ENCODE measurements around the gene PNMA6E. TPM values are rescaled to one million over a fixed set of nuclear protein-coding genes. Genes with fewer than 3 reads are reported as not detected.

The PNMA6E gene
- total RNA-seq, 1 donor from 2014 or later, result not detected

DNA sequence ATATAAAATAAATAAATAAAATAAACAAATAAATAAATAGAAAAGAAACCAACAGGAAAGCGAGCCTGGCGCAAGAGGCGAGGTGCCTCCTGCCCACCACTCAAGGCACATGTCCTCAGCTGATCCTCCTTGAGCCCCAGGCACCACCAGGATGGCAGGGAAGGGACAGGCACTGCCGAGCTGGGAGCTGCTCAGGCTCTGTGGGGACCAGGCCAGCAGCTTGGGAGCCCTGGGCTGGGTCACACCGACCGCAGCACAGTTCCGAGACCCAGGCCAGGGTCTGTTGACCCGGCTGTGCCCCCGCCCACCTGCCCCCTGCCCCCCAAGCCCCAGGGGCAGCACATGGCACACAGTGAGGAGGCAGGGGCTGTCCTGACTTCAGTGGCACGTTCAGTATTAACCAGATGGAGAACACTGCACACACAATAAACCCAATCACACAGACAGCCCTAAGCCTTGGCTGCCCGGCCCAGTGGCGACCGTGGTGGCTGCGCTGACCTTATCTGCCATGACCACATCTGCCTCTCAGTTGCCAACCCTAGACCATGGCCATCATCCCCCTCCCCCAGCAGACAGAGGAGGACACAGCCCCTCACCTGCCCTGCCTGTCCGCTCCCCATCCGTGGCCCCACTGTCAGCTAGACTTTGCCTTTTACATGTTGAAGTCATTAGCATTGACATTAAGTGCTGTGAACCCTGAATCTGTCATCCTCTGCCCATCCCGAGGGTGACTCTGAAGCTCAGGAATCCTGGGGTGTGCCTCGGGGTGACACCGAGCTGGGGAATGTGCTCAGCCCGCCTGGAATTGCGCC is 47.6 kb upstream of the PNMA6E start:
- CTCF ChIA-PET, result no interaction called here
- no peak for DNase-seq
- H3K36me3 Mint-ChIP-seq (ENCODE audit: low read depth), result peaks cover 26% of the 10 kb centered on the region
- H3K27ac Mint-ChIP-seq, result no peak overlapping the region
- POLR2A ChIA-PET, result no interaction called here
- ATAC-seq (ENCODE audit: low read depth), result no peak
- no peak overlapping the region for H3K4me3 Mint-ChIP-seq
- no peaks in the 10 kb centered on the region for H3K27me3 Mint-ChIP-seq
- TF ChIP-seq, protein P1, sequence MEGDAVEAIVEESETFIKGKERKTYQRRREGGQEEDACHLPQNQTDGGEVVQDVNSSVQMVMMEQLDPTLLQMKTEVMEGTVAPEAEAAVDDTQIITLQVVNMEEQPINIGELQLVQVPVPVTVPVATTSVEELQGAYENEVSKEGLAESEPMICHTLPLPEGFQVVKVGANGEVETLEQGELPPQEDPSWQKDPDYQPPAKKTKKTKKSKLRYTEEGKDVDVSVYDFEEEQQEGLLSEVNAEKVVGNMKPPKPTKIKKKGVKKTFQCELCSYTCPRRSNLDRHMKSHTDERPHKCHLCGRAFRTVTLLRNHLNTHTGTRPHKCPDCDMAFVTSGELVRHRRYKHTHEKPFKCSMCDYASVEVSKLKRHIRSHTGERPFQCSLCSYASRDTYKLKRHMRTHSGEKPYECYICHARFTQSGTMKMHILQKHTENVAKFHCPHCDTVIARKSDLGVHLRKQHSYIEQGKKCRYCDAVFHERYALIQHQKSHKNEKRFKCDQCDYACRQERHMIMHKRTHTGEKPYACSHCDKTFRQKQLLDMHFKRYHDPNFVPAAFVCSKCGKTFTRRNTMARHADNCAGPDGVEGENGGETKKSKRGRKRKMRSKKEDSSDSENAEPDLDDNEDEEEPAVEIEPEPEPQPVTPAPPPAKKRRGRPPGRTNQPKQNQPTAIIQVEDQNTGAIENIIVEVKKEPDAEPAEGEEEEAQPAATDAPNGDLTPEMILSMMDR (IDR thresholded peaks at IDR 0.05), result no peak
- intact Hi-C loops (cut with micrococcal nuclease), result no loop called here
- no peaks in the 10 kb centered on the region for H3K4me1 Mint-ChIP-seq
- no peaks in the 10 kb centered on the region for H3K9me3 Mint-ChIP-seq

DNA sequence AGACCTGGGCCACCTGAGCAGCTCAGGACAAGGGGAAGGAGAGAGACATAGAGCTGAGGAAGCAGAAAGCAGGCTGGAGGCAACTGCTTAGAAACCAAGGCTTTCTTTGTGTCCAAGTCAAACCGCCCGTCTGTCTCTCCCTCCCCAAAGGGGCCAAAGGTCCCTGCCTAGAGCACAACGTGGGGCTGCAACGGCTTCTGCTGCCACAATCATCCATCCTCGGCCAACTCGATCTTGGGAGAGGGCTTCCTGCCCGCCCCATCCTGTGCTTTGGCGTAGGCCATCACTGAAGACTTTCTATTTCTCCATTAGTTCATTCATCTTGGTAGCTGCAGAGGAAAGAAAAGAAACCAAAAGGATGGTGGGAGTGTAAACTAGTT is 46.4 kb upstream of the PNMA6E start:
- H3K4me3 Mint-ChIP-seq, result no peak overlapping the region
- H3K27ac Mint-ChIP-seq, result no peak overlapping the region
- ChIA-PET CTCF (no interaction called here), POLR2A (no interaction called here)
- no peaks in the 10 kb centered on the region for H3K9me3 Mint-ChIP-seq
- intact Hi-C loops (cut with micrococcal nuclease), result no loop called here
- no peaks in the 10 kb centered on the region for H3K27me3 Mint-ChIP-seq
- DNase-seq (no peak), ATAC-seq (ENCODE audit: low read depth) (no peak)
- H3K36me3 Mint-ChIP-seq (ENCODE audit: low read depth), result peaks cover 22% of the 10 kb centered on the region
- TF ChIP-seq, protein P1 (IDR thresholded peaks at IDR 0.05), result no peak
- no peaks in the 10 kb centered on the region for H3K4me1 Mint-ChIP-seq

DNA sequence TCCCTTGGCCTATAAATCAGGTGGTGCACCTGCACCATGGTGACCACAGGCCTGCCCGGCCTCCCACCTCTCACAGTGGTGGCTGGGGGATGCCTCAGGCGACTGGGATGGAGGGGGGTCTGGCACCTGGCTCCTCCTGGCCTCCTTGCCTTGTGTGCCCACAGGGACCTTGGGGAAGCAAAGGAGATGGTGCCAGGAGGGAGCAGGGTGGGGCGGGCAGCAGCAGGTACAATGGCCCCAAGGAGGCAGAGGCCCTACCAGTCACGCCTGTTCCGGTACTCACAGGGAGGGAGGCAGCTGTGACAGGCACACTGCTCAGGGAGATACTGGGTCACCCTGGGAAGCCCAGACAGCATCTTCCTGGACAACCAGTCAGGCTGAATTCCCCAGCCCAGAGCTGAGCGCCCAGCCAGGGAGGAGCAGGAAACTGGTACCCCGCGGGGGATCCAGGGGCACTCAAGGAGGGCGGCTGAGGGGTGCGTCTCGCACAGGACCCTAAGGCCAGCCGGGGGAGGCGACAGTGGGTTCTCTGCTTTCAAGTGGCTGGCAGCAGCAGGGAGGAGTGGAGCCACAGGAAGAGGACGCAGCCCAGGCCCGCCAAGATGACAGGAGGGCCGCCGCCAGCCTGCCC is 45.9 kb upstream of the PNMA6E start:
- intact Hi-C loops (cut with micrococcal nuclease), result no loop called here
- ChIA-PET CTCF (no interaction called here), POLR2A (no interaction called here)
- H3K4me3 Mint-ChIP-seq, result no peak overlapping the region
- H3K27me3 Mint-ChIP-seq, result no peaks in the 10 kb centered on the region
- no peaks in the 10 kb centered on the region for H3K9me3 Mint-ChIP-seq
- DNase-seq (no peak), ATAC-seq (ENCODE audit: low read depth) (no peak)
- peaks cover 22% of the 10 kb centered on the region for H3K36me3 Mint-ChIP-seq (ENCODE audit: low read depth)
- no peaks in the 10 kb centered on the region for H3K4me1 Mint-ChIP-seq
- TF ChIP-seq, protein P1 (IDR thresholded peaks at IDR 0.05), result no peak
- H3K27ac Mint-ChIP-seq, result no peak overlapping the region

DNA sequence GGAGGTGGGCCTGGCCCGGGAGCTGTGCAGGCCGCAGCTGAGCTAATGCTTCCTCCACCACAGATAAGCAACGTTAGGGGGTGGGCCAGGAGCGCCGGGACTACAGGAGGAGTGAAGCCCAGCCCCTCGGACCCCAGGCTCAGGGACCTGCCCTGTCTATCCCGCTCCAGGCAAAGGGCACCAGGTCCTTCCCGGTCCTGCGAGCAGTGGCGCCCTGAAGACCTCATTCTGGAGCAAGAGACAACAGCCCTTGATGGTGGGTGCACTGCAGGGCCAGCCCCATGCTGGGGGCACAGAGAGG is 45.4 kb upstream of the PNMA6E start:
- CTCF ChIA-PET, result no interaction called here
- DNase-seq (no peak), ATAC-seq (ENCODE audit: low read depth) (no peak)
- H3K27me3 Mint-ChIP-seq, result no peaks in the 10 kb centered on the region
- POLR2A ChIA-PET, result no interaction called here
- intact Hi-C loops (cut with micrococcal nuclease), result no loop called here
- TF ChIP-seq, protein P1 (IDR thresholded peaks at IDR 0.05), result no peak
- H3K4me3 Mint-ChIP-seq, result no peak overlapping the region
- peaks cover 19% of the 10 kb centered on the region for H3K36me3 Mint-ChIP-seq (ENCODE audit: low read depth)
- H3K9me3 Mint-ChIP-seq, result no peaks in the 10 kb centered on the region
- H3K27ac Mint-ChIP-seq, result no peak overlapping the region
- H3K4me1 Mint-ChIP-seq, result no peaks in the 10 kb centered on the region

DNA sequence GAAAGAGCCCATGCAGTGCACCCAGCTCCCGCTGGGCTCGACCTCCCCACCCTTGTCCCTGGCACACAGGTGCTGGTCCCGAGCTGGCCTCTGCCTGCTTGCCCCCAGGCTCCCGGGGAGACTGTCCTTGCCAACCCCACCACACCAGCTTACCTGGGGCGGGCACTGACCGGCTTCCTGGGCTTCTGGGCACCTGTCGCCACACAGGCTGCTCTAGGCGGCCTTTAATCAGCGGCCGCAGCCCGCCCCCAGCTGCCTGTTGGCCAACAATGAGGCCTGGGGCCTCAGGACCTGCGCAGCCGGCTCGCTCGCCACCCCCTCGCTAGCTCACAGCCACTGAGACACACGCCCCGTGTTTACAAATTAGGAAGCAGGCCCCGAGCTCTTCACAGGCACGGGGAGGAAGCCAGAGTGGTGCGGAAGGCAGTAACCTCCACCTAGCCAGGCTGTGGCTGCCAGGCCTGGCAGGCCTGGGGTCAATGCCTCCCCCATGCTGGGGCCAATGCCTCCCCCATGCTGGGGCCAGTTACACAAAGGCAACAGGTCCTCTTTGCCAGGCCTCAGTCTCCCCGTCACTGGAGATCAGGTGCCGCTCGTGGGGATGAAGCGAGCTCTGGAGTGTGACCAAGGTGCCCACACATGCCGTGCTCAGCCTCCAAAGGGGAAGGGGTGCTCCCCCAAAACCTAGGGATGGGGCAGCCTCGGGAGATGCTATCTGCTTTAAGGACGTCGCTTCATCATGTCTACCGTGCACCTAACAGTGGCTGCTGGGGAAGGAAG is 44.9 kb upstream of the PNMA6E start, which contains the start of gene TREX2:
Gene TREX2 (minus strand): TSS at position 201 of the 780 bp plus-strand sequence. CDS start 626 bp downstream, outside the sequence.
- intact Hi-C loops (cut with micrococcal nuclease), result no loop called here
- DNase-seq (no peak), ATAC-seq (ENCODE audit: low read depth) (no peak)
- Mint-ChIP-seq H3K4me1 (no peaks in the 10 kb centered on the region), H3K27me3 (no peaks in the 10 kb centered on the region), H3K9me3 (no peaks in the 10 kb centered on the region), H3K27ac (no peak within 1 kb of the TSS), H3K36me3 (ENCODE audit: low read depth) (peaks cover 14% of the 10 kb centered on the region), H3K4me3 (no peak within 1 kb of the TSS)
- ChIA-PET POLR2A (no interaction called here), CTCF (no interaction called here)
- TF ChIP-seq, protein P1 (IDR thresholded peaks at IDR 0.05), result no peak

All from activated B cell treated with CpG ODN at 0.5 μM for 24 hours (primary cell).